HG03565 (cell line): Measurements from ENCODE around the gene SUB1.
"Not testable (repeated sequence)": the region's sequence is repeated elsewhere in the genome, so short reads cannot be mapped to it uniquely, and the experiment has no call there.

Source experiments
- ATAC-seq: cut with Tn5 transposase; IDR thresholded peaks from one replicate; pipeline ENCODE4 v1.9.1; 2021; ENCODE audit warnings: mild to moderate bottlenecking, moderate library complexity; ENCODE audit not compliant: unreplicated experiment

Gene SUB1

DNA sequence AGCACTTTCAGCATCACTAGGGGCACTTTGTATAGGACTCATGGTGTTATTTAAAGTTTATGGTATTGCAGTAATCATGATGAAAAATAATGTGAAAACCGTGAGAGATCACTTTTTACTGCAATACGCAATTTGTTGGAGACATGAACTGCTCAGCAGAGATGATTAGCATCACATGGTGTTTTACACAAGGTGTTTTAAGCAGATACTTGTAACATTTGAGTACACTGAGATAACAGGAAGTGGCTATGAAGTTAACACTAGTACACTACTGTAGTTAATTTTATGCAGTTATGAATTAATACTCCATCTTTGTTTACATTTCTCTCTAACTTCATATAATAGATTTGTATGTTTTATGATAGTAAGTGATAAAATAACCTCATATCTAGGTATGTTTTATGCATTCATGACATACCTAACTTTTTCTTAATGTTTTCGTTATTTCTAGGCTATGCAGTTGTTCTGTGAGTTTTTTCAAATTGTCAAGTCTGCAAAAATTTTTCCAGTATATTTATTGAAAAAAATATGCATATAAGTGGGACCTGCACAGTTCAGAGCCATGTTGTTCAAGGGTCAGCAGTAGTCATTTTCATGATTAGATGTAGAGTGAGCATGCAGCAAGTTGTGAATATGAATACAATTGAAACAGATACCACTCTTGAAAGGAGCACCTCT lies 13.0 kb downstream of the SUB1 start:
- ATAC-seq: no peak

DNA sequence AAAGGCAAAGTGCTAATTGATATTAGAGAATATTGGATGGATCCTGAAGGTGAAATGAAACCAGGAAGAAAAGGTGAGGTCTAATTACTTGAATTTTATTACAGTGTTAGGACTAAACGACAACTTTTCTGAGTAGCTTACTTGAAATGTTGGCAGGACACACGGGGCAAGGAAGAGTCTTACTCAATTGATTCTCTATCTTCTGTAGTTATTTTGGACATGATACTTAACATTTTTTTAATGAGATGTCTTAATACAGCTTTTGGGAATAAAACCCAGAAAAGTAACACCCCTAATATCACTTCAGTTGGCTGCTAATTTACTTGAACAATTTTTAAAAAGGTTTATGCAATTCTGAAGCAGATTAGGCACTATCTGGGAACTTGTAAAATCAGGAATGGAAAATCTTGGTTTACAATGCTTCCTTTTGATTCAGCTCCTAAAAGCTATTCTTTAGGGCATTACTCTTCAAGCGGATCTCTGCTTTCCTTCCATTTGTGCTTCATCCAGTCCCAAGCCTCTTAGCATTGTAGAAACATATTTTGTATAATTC lies 13.7 kb downstream of the SUB1 start:
- no peak for ATAC-seq

DNA sequence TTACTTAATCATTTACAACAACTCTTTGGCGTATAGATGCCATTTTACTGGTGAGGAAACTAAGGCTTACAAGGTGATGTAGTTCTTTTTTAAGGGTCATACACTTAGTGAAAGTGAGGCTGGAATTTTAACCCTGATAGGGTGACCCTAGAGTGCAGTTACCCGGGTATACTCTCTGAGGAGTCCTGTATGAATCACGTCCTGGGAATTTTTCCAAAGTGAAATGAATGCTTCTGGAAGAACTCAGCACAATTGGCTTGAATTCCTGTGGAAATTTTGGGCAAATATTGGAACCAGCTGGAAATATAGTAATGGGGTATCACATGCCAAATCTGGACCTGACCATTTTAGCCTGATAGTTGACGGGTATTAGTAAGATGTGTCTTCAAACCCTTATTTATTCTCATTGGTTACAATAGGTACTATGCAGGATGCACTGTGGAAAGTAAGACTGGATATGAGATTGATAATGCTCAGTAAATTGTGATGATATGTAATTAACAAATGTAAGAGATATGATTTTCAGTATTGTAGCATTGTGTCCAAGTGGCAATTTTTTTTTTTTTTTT lies 14.8 kb downstream of the SUB1 start:
- no peak for ATAC-seq

DNA sequence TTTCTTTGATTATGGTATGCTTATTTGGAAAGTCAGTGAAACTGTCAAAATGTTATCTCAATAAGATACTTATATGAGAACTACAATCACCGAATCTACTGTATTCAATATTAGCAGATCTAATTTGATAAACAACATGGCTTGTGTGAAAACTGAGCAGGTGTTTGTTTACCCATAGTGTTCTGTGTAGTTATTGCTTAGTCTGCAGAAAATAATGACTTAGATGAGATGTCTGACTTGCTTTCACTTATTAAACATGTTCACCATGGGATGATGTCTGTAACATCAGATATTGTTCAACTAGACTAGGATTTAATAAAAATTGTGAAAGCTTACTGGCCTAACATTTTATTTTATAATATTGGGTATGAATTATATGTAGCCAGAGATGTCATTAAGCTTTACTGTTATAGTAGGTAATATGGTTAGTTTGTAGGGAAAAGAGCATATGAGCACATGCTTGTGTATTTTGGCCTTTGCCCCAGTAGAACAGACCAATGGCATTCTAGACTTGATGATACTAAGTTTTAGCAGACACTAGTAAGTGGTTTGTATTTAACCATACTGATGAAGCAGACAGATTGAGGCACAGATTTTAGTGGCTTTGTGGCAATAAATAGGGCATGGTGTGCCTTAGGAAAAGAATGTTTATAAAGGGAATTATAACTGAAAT lies 16.4 kb downstream of the SUB1 start:
- no peak for ATAC-seq

DNA sequence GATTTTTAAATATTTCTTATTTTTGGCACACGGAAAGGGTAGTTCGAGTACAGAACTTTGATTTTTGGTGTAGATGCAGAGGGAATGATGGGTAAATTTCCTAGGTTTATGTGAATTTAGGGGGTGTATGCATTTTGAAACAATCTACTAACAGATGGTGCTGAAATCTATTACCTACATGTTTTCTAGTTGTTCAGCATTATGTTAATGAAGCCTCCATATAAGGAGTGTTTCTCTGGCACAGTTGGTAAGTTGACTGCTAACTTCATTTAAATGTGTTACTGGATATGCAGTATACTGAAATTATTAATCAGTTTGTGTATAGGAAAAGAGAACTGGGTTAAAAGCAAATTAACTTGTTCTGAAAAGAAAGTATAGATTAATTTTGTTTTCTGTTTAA lies 17.5 kb downstream of the SUB1 start:
- no peak for ATAC-seq

DNA sequence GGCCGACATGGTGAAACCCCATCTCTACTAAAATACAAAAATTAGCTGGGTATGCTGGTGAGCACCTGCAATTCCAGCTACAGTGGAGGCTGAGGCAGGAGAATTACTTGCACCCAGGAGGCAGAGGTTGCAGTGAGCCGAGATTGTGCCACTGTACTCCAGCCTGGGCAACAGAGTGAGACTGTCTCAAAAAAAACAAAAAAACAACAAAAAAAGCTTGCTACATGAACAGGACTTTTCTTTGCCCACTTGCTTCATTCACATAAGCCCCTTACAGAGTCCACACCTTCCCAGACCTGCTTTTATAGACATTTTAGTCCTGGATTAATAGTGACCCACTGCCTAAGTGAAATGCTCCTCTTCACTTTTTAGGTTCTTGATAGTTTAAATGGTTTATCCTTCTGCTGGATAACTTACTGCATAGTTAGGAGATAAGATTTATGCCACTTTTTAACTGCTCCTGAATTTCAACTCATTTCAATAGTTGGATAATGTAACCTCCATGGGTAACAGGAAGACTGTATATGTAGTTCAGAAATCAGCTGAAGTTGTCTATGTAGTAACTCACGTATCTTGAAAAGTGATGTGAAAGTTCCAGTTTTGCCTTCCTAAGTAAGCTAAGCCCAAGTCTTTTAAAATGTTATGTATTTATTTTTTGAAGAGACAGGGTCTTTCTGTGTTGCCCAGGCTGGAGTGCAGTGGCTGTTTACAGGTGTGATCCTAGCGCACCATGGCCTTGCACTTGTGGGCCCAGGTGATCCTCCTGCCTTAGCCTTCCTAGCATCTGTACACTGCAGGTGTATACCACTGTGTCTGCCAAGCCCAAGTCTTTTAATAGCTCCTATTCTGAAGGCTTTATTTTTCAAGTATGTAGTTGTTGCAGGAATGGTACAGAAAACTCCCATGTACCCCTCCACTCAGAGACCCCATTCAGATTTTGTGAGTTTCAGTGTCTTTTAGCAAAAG lies 19.7 kb downstream of the SUB1 start:
- no peak for ATAC-seq

DNA sequence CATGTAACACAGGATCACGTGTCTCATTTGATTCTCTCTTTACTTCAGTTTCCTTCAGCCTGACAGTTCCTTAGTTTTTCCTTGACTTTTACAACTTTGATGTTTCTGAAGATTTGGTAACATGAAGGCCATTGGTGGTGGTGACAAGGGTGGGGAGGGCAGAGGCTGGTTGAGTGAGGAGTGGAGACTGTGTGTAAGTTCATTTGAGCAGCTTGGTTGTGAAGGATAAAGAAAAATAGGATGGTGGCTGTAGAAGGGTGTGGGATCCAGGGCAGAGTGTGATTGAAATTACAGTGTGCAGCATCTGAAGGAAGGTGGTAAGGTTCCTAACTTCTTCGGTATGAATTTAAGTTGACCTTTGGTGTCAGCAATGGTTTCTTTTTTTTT lies 20.4 kb downstream of the SUB1 start:
- ATAC-seq: no peak

DNA sequence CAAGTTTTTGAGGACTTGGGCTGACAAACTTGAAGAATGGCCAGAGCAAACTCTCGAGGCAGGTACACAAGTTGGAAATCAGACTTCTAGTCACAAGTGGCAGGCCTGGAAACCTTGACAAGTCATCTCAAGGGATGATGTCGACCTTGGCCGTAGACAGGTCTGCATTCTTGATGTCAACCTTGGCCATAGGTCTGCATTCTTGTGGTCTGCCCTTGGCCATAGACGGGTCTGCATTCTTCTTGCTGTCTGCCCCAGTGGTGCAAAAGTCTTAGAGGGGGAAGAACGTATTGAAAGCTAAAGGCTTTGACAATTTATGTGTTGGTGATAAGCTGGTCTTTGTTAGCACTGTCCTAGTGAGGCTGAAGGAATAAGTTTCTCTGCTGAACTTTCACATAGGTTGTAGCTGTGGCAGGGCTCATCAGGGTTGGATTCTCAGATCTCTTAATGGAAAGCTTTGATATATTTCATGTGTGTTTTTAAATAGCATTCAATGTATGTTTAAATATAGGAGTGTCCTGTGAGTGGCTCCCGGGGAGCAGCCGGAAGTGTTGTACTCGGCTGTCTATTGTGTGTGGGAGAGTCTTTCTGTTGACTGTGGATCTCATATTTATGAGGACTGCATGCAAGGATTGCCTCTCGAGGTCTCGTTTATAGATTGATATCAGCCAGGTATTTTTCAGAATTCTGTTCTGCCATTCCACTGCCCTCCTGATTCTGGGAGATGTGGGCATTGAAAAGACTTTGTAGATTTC lies 27.0 kb downstream of the SUB1 start:
- ATAC-seq: no peak

DNA sequence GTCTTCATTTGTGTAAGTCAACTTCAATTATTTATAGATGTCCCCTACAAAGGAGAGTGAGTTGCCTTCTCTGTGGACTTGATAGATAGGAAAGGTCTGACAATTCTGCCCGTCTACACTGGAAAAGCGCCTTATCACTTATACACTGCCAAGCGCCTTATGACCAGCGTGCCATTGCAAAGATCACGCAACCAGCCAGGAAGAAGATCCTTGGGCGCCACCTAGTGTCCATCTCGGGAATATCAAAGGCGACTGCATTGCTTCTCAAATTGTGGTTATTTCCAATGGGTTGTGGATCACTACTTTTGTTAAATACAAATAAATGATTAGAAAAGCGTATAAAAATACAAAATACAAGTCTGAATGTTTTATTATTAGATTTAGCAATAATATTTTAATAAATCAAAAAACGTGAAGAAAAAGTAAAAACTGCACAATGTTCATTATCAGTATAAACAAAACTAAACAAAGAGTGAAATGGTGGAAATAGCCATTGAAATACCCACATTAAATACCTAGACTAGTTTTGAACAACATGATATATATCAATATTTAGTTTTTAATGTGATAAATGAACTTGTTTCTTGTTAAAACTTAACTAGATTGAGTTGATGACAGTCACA lies 27.8 kb downstream of the SUB1 start:
- no peak for ATAC-seq

DNA sequence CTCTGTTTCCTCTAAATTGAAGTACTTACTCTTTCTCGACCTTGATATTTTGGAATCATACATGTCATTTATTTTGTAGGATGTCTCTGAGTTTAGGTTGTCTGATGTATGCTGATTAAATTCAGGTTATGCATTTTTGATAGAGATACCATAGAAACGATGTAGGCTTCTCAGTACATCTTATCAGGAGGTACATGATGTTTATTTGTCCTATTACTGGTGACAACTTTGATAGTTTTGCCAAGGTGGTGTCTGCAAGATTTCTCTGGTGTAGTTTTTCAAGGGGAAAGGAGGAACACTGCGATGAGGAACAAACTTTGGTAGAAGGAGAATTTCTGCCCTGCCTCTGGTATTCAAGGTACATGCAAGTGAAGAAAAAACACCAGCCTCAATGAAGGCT lies 29.9 kb downstream of the SUB1 start:
- ATAC-seq: no peak

DNA sequence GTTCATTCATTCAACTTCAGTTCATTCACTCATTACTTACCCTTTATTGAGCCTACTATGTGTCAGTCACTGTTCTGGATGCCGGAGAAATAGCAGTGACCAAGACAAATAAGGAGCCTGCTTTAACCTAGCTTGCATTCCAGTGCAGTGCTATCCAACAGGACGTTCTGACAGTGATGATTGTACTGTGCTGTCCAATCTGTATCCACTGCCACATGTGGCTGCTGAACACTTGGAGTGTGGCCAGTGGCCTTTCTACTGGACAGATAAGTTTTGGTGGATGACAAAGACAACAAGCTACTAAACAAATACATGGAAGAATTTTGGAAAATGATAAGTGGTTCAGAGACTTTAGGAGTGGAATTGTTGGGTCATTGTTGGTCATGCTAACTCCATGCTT lies 33.6 kb downstream of the SUB1 start:
- ATAC-seq: no peak

DNA sequence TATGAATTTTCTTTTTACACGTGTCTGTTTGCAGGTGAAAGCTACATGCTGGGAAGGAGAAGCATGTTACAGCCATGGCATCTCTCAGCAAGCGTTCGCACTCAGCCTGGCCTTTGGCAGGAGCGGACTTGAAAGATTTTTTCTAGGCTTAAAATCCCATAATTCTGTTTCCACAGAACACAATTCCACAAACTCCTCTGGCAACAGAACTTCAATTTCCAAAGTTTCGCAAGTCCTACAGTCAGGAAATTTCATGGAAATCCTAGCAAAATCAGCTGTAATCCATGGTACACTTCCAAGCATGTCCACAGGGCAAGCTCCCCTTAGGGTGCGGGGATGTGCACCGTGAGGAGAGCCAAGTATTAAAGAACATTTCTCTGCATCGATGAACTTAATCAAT lies 35.9 kb downstream of the SUB1 start:
- no peak for ATAC-seq

DNA sequence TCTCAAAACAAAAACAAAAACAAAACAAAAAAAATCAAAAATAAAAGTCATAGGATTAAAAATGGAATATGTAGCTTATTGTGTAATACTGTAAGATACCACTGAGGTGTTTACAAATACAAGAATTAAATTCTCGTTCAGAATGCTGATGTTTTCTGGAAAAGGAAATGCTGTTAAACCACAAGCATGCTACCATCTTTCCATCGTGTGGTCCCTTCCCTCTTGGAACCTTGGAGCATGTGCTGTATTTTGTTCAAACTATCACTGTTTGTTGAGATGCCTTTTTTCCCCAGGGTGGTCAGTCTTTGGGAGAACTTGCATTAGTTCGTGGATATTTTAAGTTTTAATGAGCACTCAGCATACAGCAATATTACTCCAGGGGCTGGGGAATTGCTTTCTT lies 39.7 kb downstream of the SUB1 start:
- ATAC-seq: no peak

DNA sequence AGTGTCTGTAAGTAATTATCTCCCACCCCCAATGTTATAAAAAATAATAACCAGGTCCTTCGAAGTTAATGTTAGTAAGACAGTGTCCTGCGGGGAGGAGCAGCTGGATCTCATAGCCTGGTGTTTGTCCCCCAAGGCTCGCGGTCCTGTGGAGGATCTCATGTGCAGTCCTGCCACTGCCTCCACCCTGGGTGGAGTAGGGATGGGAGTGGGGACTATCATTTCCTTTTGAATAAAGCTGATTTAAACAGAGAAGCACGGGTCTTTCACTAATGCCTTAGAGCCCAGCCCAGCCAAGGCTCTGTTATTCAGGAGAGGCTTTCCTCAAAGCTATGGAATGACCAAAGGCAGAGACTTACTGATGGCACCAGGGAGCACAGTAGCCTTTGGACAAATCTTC lies 40.2 kb downstream of the SUB1 start:
- ATAC-seq: no peak

DNA sequence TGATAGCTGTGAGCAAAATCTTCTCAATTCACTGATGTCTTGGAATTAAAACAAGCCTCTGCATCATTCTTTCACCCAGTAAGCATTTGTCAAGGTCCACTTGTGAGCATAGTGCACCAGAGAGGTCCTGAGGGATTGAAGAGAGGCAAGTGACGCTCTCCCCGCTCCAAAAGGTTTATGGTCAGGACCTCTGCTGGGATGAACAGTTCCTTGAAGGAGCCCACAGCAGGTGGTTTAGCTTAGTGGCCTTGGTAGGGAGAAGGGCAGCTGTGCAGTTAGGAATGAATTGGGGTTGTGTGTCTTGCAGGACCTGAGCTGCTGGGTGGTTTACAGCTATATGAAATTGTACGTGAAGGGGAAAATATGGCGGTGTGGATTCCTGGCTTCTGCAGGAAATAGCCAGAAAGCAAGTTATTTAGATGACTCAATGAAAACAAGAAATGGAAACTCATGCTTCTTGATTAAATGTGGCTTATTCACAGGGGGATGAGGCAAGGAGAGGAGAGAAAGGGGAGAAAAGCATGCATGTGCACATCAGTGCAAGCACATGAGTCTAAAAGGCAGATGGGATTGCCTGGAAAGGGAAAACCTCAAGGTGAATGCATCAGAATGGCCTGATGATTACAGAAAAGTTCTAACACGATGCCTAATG lies 42.0 kb downstream of the SUB1 start:
- ATAC-seq: no peak

DNA sequence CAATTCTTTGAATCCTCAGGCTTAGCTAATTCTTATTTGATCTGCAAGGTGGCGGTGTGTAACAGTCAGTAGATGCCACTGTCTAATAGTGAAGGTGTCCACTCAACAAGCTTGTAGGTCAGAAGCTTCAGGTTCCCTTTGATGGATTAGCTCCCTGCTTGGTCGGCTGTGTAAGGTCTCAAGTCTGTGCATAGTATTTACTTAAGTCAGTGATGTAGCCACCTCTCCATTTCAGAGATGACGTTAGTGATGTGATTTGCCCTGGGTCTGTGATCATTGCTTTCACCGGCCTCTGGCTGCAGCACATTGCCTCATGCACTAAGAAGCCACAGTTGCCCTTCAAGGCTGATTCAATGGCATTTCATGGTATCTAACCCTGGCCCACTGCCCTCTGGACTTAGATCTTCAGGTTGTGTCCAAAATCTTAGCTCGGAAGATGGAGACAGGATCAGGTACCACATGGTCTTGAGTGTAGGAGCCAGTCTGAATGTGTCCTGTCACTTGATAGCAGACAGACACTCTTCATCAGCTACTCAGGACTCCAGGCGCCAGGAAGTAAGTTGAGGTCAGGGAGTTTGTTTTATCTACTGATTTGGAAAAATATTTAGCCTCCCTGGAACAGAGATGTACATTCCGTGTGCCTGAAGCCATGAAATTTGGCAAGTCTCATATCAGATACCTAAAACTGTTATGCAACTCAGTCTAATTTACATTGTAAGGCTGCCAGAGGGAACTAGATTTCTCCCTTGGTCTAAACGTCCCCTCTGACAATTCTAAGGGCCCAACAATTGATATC lies 42.9 kb downstream of the SUB1 start:
- no peak for ATAC-seq

DNA sequence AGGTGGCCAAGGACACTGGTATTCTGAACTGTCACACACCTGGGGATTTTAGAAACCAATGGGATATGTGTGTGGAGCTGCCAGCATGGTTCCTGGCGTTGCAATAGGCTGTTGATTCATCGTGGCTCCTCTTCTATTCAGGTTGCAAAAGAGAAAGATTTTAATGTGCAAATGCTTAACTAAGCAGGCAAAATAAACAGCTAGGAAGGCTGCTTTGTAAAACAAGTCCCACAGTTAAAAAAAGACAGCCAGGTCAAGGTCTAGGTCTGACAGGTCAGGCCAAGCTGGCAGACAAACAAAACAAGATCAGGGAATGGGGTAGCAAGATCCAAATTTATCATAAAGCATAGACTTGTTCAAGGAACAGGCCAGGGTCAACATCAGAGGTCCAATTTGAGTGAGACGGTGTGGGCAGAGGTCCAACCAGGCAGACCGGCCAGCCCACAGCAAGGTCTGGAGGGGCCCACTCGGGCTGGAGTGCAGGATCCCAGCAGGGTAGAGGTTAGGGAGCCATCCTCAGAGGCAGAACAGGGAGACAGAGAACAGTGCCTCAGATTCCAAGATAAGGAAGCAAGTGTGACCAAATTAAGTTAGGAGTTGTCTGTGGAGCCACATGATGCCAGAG lies 45.6 kb downstream of the SUB1 start:
- ATAC-seq: no peak

DNA sequence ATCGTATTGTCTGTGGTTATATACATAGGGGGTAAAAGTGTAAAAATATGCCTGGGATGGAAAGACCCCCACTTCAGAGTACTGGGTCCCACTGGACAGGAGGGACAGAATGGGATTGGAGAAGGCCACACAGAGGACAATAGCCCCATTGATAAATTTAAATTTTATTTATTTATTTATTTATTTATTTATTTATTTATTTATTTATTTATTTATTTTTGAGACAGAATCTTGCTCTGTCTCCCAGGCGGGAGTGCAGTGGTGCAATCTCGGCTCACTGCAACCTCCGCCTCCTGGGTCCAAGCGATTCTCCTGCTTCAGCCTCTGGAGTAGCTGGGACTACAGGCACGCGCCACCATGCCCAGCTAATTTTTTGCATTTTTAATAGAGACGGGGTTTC lies 47.7 kb downstream of the SUB1 start:
- not testable (repeated sequence) for ATAC-seq
